Skeletal muscle tissue (tissue), 4 donors: ENCODE results near the gene MMP11. TPM values are rescaled to one million over a fixed set of nuclear protein-coding genes. Genes with fewer than 3 reads are reported as not detected.
A peak's percentile ranks its signal among the peaks of the same experiment; 100 is the strongest.

ENCODE experiments used
- H3K27ac ChIP-seq: one replicate; pipeline ENCODE4 v1.7.0; 2013; ENCODE audit warnings: mild to moderate bottlenecking, low read depth, low read length, inconsistent platforms
- H3K27me3 ChIP-seq, 3 donors: one replicate each; pipeline ENCODE4 v1.7.0; 2013; ENCODE audit warnings: low read length in 3 of 3; ENCODE audit not compliant: control insufficient read depth in 3 of 3, insufficient read depth in 3 of 3
- H3K36me3 ChIP-seq, 3 donors: one replicate each; pipeline ENCODE4 v1.7.0; 2013; ENCODE audit warnings: low read length in 3 of 3; ENCODE audit not compliant: control insufficient read depth in 3 of 3, insufficient read depth in 3 of 3
- H3K4me1 ChIP-seq, 3 donors: one replicate each; pipeline ENCODE4 v1.7.0; 2013; ENCODE audit warnings: low read length in 3 of 3, mild to moderate bottlenecking in 3 of 3; ENCODE audit not compliant: control insufficient read depth in 3 of 3, insufficient read depth in 3 of 3
- H3K4me3 ChIP-seq, 3 donors: one replicate each; pipeline ENCODE4 v1.7.0; 2013; ENCODE audit warnings: low read length in 3 of 3
- H3K9ac ChIP-seq, 3 donors: one replicate each; pipeline ENCODE4 v1.7.0; 2013; ENCODE audit warnings: low read length in 3 of 3, mild to moderate bottlenecking in 3 of 3, moderate library complexity in 2 of 3, low read depth in 1 of 3
- H3K9me3 ChIP-seq, 3 donors: one replicate each; pipeline ENCODE4 v1.7.0; 2013; ENCODE audit warnings: low read length in 3 of 3; ENCODE audit not compliant: control insufficient read depth in 3 of 3
- total RNA-seq: library from RNA; depleted of rRNA; stranded (reverse); fragments of >200 nt; gene quantifications from one replicate; pipeline ENCODE4 v1.2.3, GENCODE V29; 2014
- donor health status: Osteomylitis.

The MMP11 gene
- total RNA-seq, 1 donor from 2014 or later = 6.3 TPM

DNA sequence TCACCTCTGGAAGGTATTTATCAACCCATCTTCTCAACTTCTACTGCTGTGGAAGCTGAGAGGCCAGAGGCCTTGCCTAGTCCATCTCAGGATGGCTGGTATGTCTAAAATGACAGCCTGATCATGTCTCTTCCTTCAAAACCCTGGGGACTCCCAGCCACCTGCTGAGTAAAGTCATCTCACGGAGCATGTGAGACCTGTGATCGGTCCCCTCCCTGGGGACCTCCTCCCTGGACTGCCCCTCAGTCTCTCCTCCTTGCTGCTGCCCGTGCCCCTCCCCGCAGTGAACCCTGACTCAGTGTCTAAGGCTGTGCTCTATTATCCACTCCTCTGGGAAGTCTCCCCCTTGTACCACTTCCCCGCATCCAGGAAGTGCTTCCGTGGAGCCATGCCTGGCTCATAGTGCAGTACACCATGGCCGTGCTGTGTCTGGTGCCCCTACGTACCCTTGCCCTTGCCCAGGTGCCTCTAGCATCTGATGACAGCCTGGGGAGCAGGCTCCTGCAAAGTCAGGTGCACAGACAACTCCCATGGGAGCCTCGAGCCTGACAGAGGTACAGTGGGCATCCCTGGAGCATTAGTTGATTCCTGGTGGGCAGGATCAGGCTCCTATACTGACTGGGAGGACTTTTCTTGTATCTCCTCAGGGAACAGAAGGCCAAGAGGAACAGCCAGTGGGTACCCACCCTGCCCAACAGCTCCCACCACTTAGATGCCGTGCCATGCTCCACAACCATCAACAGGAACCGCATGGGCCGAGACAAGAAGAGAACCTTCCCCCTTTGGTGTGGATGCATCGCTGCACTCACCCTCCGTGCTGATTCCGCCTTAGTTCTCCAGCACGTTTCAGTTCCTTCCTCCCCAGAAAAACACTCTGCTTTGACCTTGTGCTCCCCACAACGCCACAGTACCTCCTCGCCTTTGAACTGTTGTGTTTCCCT, 27.9 kb downstream of the MMP11 start:
- Histone ChIP-seq H3K36me3 (peaks cover 58 to 65% (median 58%) of the 10 kb centered on the region in 3 donors), H3K9me3 (no peaks in the 10 kb centered on the region), H3K4me3 (no peak overlapping the region), H3K27ac (no peak overlapping the region), H3K4me1 (peaks cover 0 to 2% (median 0%) of the 10 kb centered on the region in 3 donors), H3K9ac (no peak overlapping the region), H3K27me3 (no peaks in the 10 kb centered on the region)

DNA sequence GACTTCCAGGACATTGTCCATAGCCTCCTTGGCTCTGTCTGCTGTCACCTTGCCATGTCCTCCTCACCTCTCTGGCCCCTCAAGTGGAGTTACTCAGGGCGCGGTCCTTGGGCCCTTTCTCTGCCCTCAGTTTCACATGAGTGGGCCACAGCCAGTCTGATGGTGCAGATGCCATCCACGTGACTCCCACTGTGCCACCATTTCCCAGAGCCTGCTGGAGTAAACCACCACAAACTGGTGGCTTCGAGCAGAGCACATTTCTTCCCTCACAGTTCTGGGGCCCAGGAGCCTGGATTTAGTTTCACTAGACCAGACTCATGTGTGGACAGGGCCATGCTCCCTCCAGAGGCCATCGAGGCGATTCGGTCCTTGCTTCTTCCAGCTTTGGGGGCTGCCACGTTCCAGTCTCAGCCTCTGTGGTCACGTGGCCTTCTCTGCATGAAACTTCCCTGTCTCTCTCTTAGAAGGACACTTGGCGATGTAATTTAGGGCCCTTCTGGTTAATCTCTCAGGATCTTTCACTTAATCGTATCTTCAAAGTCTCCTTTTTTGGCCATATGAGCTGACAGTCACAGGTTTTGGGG, 28.7 kb downstream of the MMP11 start:
- H3K36me3 ChIP-seq = peaks cover 62 to 66% (median 65%) of the 10 kb centered on the region in 3 donors

DNA sequence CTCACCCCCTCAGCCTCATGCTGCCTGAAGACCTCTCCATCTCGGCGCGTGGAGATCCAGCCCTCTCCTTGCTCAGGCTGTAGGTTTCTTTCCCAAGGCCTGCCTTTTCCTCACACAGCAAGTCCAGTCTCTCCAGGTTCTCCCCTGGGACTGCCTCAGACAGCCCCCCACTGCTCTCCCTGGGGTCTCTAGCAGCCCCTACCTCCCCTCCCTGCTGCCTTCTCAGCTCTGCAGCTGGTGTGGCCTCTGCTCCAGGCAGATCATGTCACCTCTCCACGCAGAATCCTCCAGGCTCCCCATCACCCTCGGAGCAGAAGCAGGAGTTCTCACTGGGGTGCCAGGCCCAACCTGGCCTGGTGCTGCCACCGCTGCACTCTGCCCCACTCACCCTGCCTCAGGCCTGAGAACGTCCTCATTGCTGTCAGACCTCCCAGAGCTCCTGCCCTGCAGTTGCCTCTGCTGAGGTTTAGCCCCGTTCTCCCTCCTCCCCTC, 29.3 kb downstream of the MMP11 start:
- Histone ChIP-seq H3K27me3 (no peaks in the 10 kb centered on the region), H3K36me3 (peaks cover 60 to 64% (median 61%) of the 10 kb centered on the region in 3 donors), H3K9ac (no peak overlapping the region), H3K4me1 (no peaks in the 10 kb centered on the region), H3K4me3 (no peak overlapping the region), H3K27ac (no peak overlapping the region), H3K9me3 (no peaks in the 10 kb centered on the region)

More for the DNA sequence above, 28.7 kb downstream of the MMP11 start:
- no peaks in the 10 kb centered on the region for H3K27me3 ChIP-seq
- H3K9ac ChIP-seq = no peak overlapping the region
- no peak overlapping the region for H3K4me3 ChIP-seq
- H3K4me1 ChIP-seq = peaks cover 0 to 1% (median 0%) of the 10 kb centered on the region in 3 donors
- H3K9me3 ChIP-seq = no peaks in the 10 kb centered on the region
- no peak overlapping the region for H3K27ac ChIP-seq

DNA sequence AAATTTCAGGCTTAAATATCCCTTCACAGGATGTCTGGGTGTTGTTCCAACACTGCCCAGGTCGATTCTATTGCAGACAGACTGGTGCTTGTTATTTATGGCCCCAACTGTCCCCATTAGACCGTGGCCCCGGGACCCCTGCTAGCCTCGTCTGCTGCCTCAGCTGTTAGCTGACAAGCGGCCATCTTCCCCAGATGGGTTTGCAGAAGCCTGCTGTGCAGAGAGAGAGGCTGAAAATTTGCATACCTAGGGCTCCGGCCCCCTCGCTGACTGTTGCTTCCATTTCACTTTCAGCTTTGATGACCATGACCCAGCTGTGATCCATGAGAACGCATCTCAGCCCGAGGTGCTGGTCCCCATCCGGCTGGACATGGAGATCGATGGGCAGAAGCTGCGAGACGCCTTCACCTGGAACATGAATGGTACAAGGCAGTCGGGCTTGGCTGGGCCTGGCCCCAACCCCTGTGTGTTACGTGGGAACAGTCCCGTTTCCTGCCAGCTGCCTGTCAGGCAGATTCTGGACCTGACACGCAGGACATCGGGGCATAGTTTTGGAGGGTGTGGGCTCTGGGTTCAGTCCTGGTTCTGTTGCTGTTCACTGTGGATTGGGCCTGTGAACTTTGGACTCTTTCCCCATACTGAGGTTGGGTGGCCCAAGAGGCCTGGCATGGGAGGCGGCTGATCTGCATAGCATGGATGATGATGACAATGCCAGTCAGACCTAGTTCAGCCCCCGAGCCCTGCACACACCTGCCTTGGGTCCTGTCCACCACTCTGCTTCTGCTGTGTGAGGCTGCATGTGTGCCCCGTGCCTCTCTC, 30.6 kb downstream of the MMP11 start:
- Histone ChIP-seq H3K9me3 (no peaks in the 10 kb centered on the region), H3K27ac (no peak overlapping the region), H3K4me3 (no peak overlapping the region), H3K4me1 (no peaks in the 10 kb centered on the region), H3K9ac (no peak overlapping the region), H3K36me3 (peaks cover 54 to 61% (median 57%) of the 10 kb centered on the region in 3 donors), H3K27me3 (no peaks in the 10 kb centered on the region)

DNA sequence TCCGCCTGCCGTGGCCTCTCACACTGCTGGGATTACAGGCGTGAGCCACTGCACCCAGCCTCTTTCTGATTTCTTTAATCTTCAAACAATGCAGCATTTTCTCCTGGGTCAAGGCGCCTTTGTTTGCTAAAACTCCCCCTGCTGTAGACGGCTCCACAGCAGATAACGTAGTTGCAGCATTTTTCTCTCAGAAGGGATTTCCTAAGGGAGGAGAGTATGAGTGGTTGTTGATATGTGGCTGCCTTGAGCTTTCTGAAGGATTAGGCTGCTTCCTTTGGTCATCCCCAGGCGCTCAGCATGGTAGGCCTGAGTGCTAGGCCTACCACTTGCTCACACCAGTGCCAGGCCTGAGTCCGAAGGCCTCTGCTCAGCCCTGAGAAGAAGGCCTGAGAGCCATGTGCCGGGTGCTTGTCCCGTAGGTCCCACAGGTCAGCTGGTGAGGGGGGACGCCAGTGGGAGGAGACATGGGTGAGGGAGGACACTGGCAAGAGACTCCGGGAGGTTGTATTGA, 32.2 kb downstream of the MMP11 start:
- H3K4me1 ChIP-seq = no peaks in the 10 kb centered on the region
- H3K27ac ChIP-seq = no peak overlapping the region
- peaks cover 50 to 55% (median 53%) of the 10 kb centered on the region in 3 donors for H3K36me3 ChIP-seq
- no peak overlapping the region for H3K4me3 ChIP-seq
- H3K9me3 ChIP-seq = no peaks in the 10 kb centered on the region
- no peaks in the 10 kb centered on the region for H3K27me3 ChIP-seq
- peak overlapping the region in 1 of 3 donors; percentile 21 for H3K9ac ChIP-seq

DNA sequence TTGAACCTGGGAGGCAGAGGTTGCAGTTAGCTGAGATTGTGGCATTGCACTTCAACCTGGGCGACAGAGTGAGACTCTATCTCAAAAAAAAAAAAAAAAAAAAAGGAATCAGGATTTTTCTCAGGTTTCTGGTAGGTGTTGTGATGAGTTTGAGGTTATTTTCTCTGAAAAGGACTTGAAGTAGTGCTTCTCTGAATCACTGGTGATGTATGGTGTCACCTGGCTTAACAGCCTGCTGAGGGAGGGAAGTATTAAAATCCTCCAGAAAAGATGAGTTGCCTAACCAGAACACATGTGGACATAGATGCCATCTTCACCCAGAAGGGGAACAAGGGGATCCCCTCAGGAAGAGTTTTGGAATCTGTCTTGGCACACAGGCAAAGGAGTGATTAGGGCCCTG, 34.2 kb downstream of the MMP11 start:
- H3K9me3 ChIP-seq = no peaks in the 10 kb centered on the region
- no peaks in the 10 kb centered on the region for H3K4me1 ChIP-seq
- H3K27ac ChIP-seq = no peak overlapping the region
- H3K4me3 ChIP-seq = no peak overlapping the region
- no peak overlapping the region for H3K9ac ChIP-seq
- no peaks in the 10 kb centered on the region for H3K27me3 ChIP-seq
- H3K36me3 ChIP-seq = peaks cover 36 to 48% (median 36%) of the 10 kb centered on the region in 3 donors

DNA sequence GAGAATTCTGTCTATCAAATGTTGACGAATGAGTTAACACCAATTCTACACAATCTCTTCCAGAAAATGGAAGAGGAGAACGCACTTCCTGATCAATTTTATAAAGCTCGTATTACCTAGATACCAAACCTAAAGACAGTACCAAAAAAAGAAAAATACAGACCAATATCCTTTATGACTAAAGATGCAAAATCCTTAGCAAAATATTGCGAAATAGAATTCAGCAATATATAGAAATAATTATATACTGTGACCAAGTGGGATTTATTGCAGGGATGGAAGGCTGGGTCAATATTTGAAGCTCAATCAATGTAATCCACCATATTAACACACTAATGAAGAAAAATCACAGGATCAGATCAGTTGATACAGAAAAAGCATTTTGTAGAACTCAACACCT, 39.7 kb downstream of the MMP11 start:
- H3K9me3 ChIP-seq = no peaks in the 10 kb centered on the region
- no peaks in the 10 kb centered on the region for H3K27me3 ChIP-seq
- peaks cover 17 to 25% (median 22%) of the 10 kb centered on the region in 3 donors for H3K36me3 ChIP-seq
- no peak overlapping the region for H3K27ac ChIP-seq
- no peak overlapping the region for H3K4me3 ChIP-seq
- peaks cover 0 to 11% (median 4%) of the 10 kb centered on the region in 3 donors for H3K4me1 ChIP-seq
- H3K9ac ChIP-seq = no peak overlapping the region

DNA sequence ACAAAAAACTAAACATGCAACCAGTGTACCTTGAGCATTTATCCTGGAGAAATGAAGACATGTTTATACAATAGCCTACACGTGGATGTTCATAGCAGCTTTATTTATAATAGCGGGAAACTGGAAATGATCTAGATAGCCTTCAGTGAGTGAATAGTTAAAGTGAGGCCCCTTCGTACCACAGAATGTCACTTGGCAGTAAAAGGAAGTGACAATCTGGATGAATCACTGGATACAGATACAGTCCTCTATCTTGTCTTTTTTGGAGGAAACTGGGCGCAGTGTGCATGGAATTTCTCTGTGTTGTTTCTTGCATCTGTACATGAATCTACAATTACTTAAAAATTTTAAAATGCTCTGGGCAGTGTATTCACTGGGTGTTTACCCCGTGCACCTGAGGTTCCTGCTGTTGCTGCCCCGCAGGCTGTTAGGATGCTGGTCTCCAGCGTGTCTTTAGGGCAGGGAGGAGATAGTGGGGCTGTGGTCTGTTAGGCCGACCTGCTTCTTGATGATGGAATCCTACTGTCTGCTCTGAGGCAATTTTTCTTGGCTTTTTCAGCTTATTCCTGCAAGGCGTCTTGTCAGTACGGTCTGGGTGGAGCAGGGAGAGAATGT, 43.0 kb downstream of the MMP11 start:
- H3K9me3 ChIP-seq = no peaks in the 10 kb centered on the region
- H3K27ac ChIP-seq = no peak overlapping the region
- peaks cover 32 to 46% (median 43%) of the 10 kb centered on the region in 3 donors for H3K36me3 ChIP-seq
- no peak overlapping the region for H3K4me3 ChIP-seq
- no peaks in the 10 kb centered on the region for H3K27me3 ChIP-seq
- H3K4me1 ChIP-seq = peaks cover 0 to 11% (median 4%) of the 10 kb centered on the region in 3 donors
- H3K9ac ChIP-seq = no peak overlapping the region
